NT2/D1 (cell line): Measurements from ENCODE around the gene EHBP1L1.

Source experiments
- YY1 ChIP-seq: IDR thresholded peaks from 2 replicates; pipeline ENCODE4 v1.6.1; 2011; ENCODE audit not compliant: insufficient read length, insufficient read depth
- ZNF274 ChIP-seq: IDR thresholded peaks from 2 replicates; pipeline ENCODE4 v1.6.1; 2011; ENCODE audit warnings: mild to moderate bottlenecking, low read depth, low read length

- TF ChIP-seq ZNF274 (no peak), YY1 (no peak)
Measured at GRCh38 chr11:65584723-65585171, 8.9 kb downstream of the EHBP1L1 start.
